K562 (cell line): ENCODE measurements around the gene ARL2. TPM values are rescaled to one million over a fixed set of nuclear protein-coding genes. Genes with fewer than 3 reads are reported as not detected.

Experiments used
- ATAC-seq: fragments of 200-7000 bp; cut with Tn5 transposase; 3 replicates; pipeline ENCODE4 v1.9.1; 2020; ENCODE audit warnings: moderate library complexity
- BruUV-seq: library from RNA; stranded (reverse); fragments of 400-500 nt; replicated peaks from 2 replicates; lab custom pipeline; 2021; lab: Mats Ljungman, UMichigan
- CTCF ChIA-PET: fragments of 300-600 bp; formaldehyde crosslinking; extraction: SDS; loops from one replicate; lab custom pipeline; 2021; ENCODE audit warnings: low intra/inter-chr PET ratio; lab: Yijun Ruan, JAX
- POLR2A ChIA-PET: fragments of 300-600, 350-650 bp; sonication (Branson Sonifier 250); formaldehyde crosslinking; extraction: SDS; loops from one replicate; lab custom pipeline; 2021; ENCODE audit warnings: antibody characterized with exemption, inconsistent platforms; lab: Yijun Ruan, JAX
- DNase-seq, 4 experiments: peaks; one replicate each; pipeline versions ENCODE4 v3.0.0 to v3.0.0-alpha.2; 2011 to 2018; ENCODE audit warnings: low spot score in 3 of 4, mixed read lengths in 3 of 4; ENCODE audit errors: extremely low read depth in 1 of 4
- FAIRE-seq: peaks from 2 replicates; lab custom pipeline; 2011; peaks lifted over from hg19 to GRCh38; lab: Jason Lieb, UNC
- H2AFZ ChIP-seq: 2 replicates; pipeline ENCODE4 v1.6.0; 2011; ENCODE audit warnings: low read depth, low read length, control low read depth, inconsistent platforms
- H3K27ac ChIP-seq: fragments of 200-600 bp; 3 replicates; pipeline ENCODE4 v1.8.0; 2011; ENCODE audit warnings: low read depth, mild to moderate bottlenecking, control low read depth, inconsistent platforms, low read length, moderate library complexity, mixed read lengths; ENCODE audit errors: extremely low read depth
- H3K27me3 ChIP-seq, 2 experiments: fragments of 300-600 bp in 1 of 2; 2 replicates in 1 of 2; 3 replicates in 1 of 2; pipeline versions ENCODE4 v1.6.0 to v1.8.0; 2011; ENCODE audit warnings: inconsistent platforms in 2 of 2, low read length in 2 of 2, mild to moderate bottlenecking in 1 of 2, mixed read lengths in 1 of 2, moderate library complexity in 1 of 2; ENCODE audit not compliant: control insufficient read depth in 2 of 2, insufficient read depth in 2 of 2
- H3K36me3 ChIP-seq: fragments of 300-600 bp; 3 replicates; pipeline ENCODE4 v1.8.0; 2011; ENCODE audit warnings: mild to moderate bottlenecking, low read length, inconsistent platforms; ENCODE audit not compliant: control insufficient read depth, insufficient read depth
- H3K4me1 ChIP-seq, 2 experiments: fragments of 200-600 bp in 1 of 2; replicated peaks in 1 of 2; 2 replicates in 1 of 2; 3 replicates in 1 of 2; pipeline versions ENCODE4 v1.5.1 to v1.8.0; 2011; ENCODE audit warnings: inconsistent platforms in 2 of 2, low read length in 2 of 2, mild to moderate bottlenecking in 1 of 2, mixed read lengths in 1 of 2, moderate library complexity in 1 of 2; ENCODE audit not compliant: control insufficient read depth in 2 of 2, insufficient read depth in 2 of 2
- H3K4me2 ChIP-seq: 2 replicates; pipeline ENCODE4 v1.6.1; 2011; ENCODE audit warnings: low read length, control low read depth, inconsistent platforms, mixed read lengths; ENCODE audit not compliant: insufficient read depth
- H3K4me3 ChIP-seq: fragments of 200-600 bp; sonication (generic), shearing (Covaris generic); 2 replicates; pipeline ENCODE4 v1.5.1; 2016; ENCODE audit warnings: control low read depth, inconsistent platforms
- H3K79me2 ChIP-seq: fragments of 200-600 bp; 3 replicates; pipeline ENCODE4 v1.8.0; 2011; ENCODE audit warnings: low read length, inconsistent platforms; ENCODE audit not compliant: control insufficient read depth, insufficient read depth
- H3K9ac ChIP-seq, 2 experiments: 2 replicates each; pipeline versions ENCODE4 v1.6.0 to v1.6.1; 2011; ENCODE audit warnings: low read depth in 2 of 2, low read length in 2 of 2, control low read depth in 1 of 2, inconsistent platforms in 1 of 2, mild to moderate bottlenecking in 1 of 2, mixed read lengths in 1 of 2; ENCODE audit not compliant: insufficient read depth in 1 of 2
- H3K9me1 ChIP-seq: one replicate; pipeline ENCODE4 v1.6.0; 2011; ENCODE audit warnings: inconsistent platforms, mild to moderate bottlenecking, low read length, moderate library complexity; ENCODE audit not compliant: control insufficient read depth, insufficient read depth
- H3K9me3 ChIP-seq: replicated peaks from 2 replicates; pipeline ENCODE4 v1.5.1; 2011; ENCODE audit warnings: low read depth, low read length, inconsistent platforms; ENCODE audit not compliant: control insufficient read depth, insufficient read depth
- H4K20me1 ChIP-seq: replicated peaks from 2 replicates; pipeline ENCODE4 v1.6.1; 2011; ENCODE audit warnings: low read length, inconsistent platforms, mixed read lengths; ENCODE audit not compliant: control insufficient read depth, insufficient read depth
- BRF1 ChIP-seq: IDR thresholded peaks from 3 replicates; pipeline ENCODE4 v1.6.1; 2011; ENCODE audit warnings: borderline replicate concordance, mild to moderate bottlenecking; ENCODE audit not compliant: insufficient read length; ENCODE audit errors: extremely low read depth
- CC2D1A ChIP-seq: fragments of 450-650 bp; IDR thresholded peaks from 2 replicates; pipeline ENCODE4 v1.6.1; 2017; ENCODE audit warnings: mild to moderate bottlenecking
- E2F5 ChIP-seq: sonication (generic); formaldehyde crosslinking; IDR thresholded peaks from 2 replicates; pipeline ENCODE4 v1.8.0; 2022; ENCODE audit warnings: mild to moderate bottlenecking, missing genetic modification reagents
- FOSL1 ChIP-seq: fragments of 200-800 bp; sonication (Bioruptor generic); conservative IDR thresholded peaks from 2 replicates; pipeline ENCODE4 v1.6.1; 2016; ENCODE audit warnings: missing genetic modification characterization, missing compliant biosample characterization
- FOXJ2 ChIP-seq: fragments of 200-800 bp; sonication (Bioruptor generic); IDR thresholded peaks from 2 replicates; pipeline ENCODE4 v1.6.1; 2016; ENCODE audit warnings: missing genetic modification characterization, missing compliant biosample characterization
- FOXM1 ChIP-seq, 2 experiments: fragments of 450-650 bp in 1 of 2; sonication (generic) in 1 of 2; formaldehyde crosslinking in 1 of 2; IDR thresholded peaks; 2 replicates each; pipeline versions ENCODE4 v1.6.1 to v1.9.0; 2017 to 2022; ENCODE audit warnings: low read depth in 2 of 2, mild to moderate bottlenecking in 2 of 2, missing genetic modification reagents in 1 of 2, moderate library complexity in 1 of 2
- GTF2F1 ChIP-seq: IDR thresholded peaks from 2 replicates; pipeline ENCODE4 v1.6.1; 2011; ENCODE audit warnings: low read depth, low read length, improper control_type of control experiment
- HLTF ChIP-seq: fragments of 450-650 bp; IDR thresholded peaks from 2 replicates; pipeline ENCODE4 v1.6.1; 2016
- KLF13 ChIP-seq: fragments of 450-650 bp; IDR thresholded peaks from 2 replicates; pipeline ENCODE4 v1.6.1; 2016; ENCODE audit warnings: missing genetic modification characterization, low read depth, mild to moderate bottlenecking, missing compliant biosample characterization, moderate library complexity, borderline replicate concordance
- MECOM ChIP-seq: fragments of 250-450 bp; sonication (Bioruptor Pico); IDR thresholded peaks from 2 replicates; pipeline ENCODE4 v1.8.0; 2022; ENCODE audit warnings: inconsistent platforms
- PHF21A ChIP-seq: fragments of 450-650 bp; IDR thresholded peaks from 2 replicates; pipeline ENCODE4 v1.6.1; 2017; ENCODE audit warnings: low read depth, borderline replicate concordance
- SETDB1 ChIP-seq: IDR thresholded peaks from one replicate; pipeline ENCODE4 v1.6.1; 2012; ENCODE audit warnings: low read length, control low read depth, inconsistent platforms
- SIN3B ChIP-seq: fragments of 450-650 bp; IDR thresholded peaks from 2 replicates; pipeline ENCODE4 v1.6.1; 2017; ENCODE audit warnings: low read depth, mild to moderate bottlenecking, moderate library complexity
- SIX5 ChIP-seq, 2 experiments: IDR thresholded peaks; 2 replicates each; pipeline ENCODE4 v1.6.1; 2011; ENCODE audit warnings: low read length in 2 of 2, borderline replicate concordance in 1 of 2, low read depth in 1 of 2, mild to moderate bottlenecking in 1 of 2, moderate library complexity in 1 of 2; ENCODE audit not compliant: insufficient read depth in 1 of 2
- SRSF1 ChIP-seq: fragments of 200-400 bp; formaldehyde crosslinking; IDR thresholded peaks from 2 replicates; pipeline ENCODE4 v1.6.1; 2017; ENCODE audit warnings: mild to moderate bottlenecking, low read depth, low read length, moderate library complexity
- TBL1XR1 ChIP-seq, 2 experiments: IDR thresholded peaks; 2 replicates each; pipeline ENCODE4 v1.6.1; 2012; ENCODE audit warnings: improper control_type of control experiment in 2 of 2, low read length in 2 of 2, mild to moderate bottlenecking in 1 of 2
- TCF7L2 ChIP-seq: fragments of 150-350 bp; IDR thresholded peaks from 2 replicates; pipeline ENCODE4 v1.6.1; 2016; ENCODE audit warnings: low read depth, mild to moderate bottlenecking, low read length, moderate library complexity
- ZBED1 ChIP-seq: IDR thresholded peaks from 2 replicates; pipeline ENCODE4 v1.6.1; 2014
- ZC3H11A ChIP-seq: IDR thresholded peaks from 2 replicates; pipeline ENCODE4 v1.6.1; 2012; ENCODE audit warnings: low read depth, low read length, improper control_type of control experiment
- ZNF121 ChIP-seq: sonication (generic); formaldehyde crosslinking; conservative IDR thresholded peaks from 2 replicates; pipeline ENCODE4 v1.8.0; 2022; ENCODE audit warnings: missing genetic modification reagents
- ZNF76 ChIP-seq: fragments of 250-450 bp; sonication (Bioruptor Pico); IDR thresholded peaks from 2 replicates; pipeline ENCODE4 v1.4.0; 2020; ENCODE audit warnings: mild to moderate bottlenecking, moderate library complexity, borderline replicate concordance
- WGBS: fragments of 100-300 bp; shearing (Covaris generic); methylation state at CpG from one replicate; pipeline ENCODE4 v1.1.6; 2016; ENCODE audit warnings: low coverage, mixed read lengths; ENCODE audit not compliant: insufficient coverage; ENCODE audit errors: missing lambda C conversion rate; 5-methylcytosine and 5-hydroxymethylcytosine counted together
- in situ Hi-C: fragments of 300-500 bp; cut with MboI; formaldehyde crosslinking; loops from 4 replicates; pipeline ENCODE4 v1.15.0; 2018; ENCODE audit warnings: inconsistent platforms, mixed read lengths
- intact Hi-C: fragments of 100-400 bp; cut with micrococcal nuclease; formaldehyde crosslinking; loops from 2 replicates; pipeline ENCODE4 v1.14.2; 2022
- polyA plus RNA-seq, 8 experiments: library from polyadenylated mRNA; depleted of rRNA in 4 of 8; stranded (reverse) in 5 of 8; unstranded in 3 of 8; fragments of >200 nt; fragmentation: Nextera tagmentation in 2 of 8; fragmentation: Illumina TruSeq in 1 of 8; extraction: Ambion mirVana in 2 of 8; extraction: Trizol in 1 of 8; gene quantifications; 2 replicates each; pipeline versions ENCODE4 v1.2.1 to v1.2.3, GENCODE V29; 2011 to 2014; ENCODE audit warnings: inconsistent platforms in 1 of 8, missing spikeins in 1 of 8
- total RNA-seq, 7 experiments: library from RNA; depleted of rRNA in 6 of 7; stranded (reverse); fragments of >200 nt in 6 of 7; fragmentation: Illumina TruSeq in 2 of 7; extraction: Trizol in 2 of 7; gene quantifications; 2 replicates each; pipeline versions ENCODE4 v1.2.1 to v1.2.3, GENCODE V29; 2011 to 2021; ENCODE audit warnings: low replicate concordance in 1 of 7

The ARL2 gene
- total and polyA plus RNA-seq, 9 of the 15 experiments (the other 6 are each of a cell fraction or from before 2014, with no cell fraction given) = 5.7 to 154 (median 92.2) TPM

GRCh38 chr11:65035579-65035978 lies 21.6 kb downstream of the ARL2 start (continued):
- TF ChIP-seq SIX5 (IDR thresholded peaks at IDR 0.05; ENCODE audit: borderline replicate concordance in 1 of 2, insufficient read depth in 1 of 2, low read depth in 1 of 2, low read length in 2 of 2) (no peak), ZC3H11A (no peak), CC2D1A (no peak), MECOM (CRISPR knock-in tag) (no peak), ZBED1 (no peak), SETDB1 (no peak)

- Histone ChIP-seq H3K4me1 (peaks cover 5 to 25% of the 10 kb centered on the region in 2 experiments; a peak in 4 of 5 replicates), H3K9me1 (no peaks in the 10 kb centered on the region), H3K27ac (no peak overlapping the region), H3K4me3 (no peak overlapping the region), H3K9me3 (no peaks in the 10 kb centered on the region), H3K27me3 (no peaks in the 10 kb centered on the region), H3K4me2 (no peak overlapping the region), H3K79me2 (peaks cover 7% of the 10 kb centered on the region; the same call in 2 of the 3 replicates), H4K20me1 (no peaks in the 10 kb centered on the region), H3K9ac (no peak overlapping the region), H3K36me3 (peaks cover 24% of the 10 kb centered on the region; the same call in 1 of the 3 replicates), H2AFZ (no peak overlapping the region)
- in situ Hi-C loops = no loop called here
- no peak for DNase-seq
- FAIRE-seq = no peak
- intact Hi-C loops = no loop called here
- no TSS peak for BruUV-seq
- ATAC-seq = no peak
- ChIA-PET CTCF (no interaction called here), POLR2A (interaction anchor here (0.9 kb wide), 1 partner anchor 76 kb away, joined by 3 read pairs; no protein-coding TSS in a partner anchor)
- TF ChIP-seq PHF21A (no peak), KLF13 (tag) (no peak), HLTF (no peak), BRF1 (no peak), GTF2F1 (no peak), SIN3B (no peak), ZNF76 (CRISPR knock-in tag) (no peak), FOXJ2 (tag) (no peak), FOXM1 (IDR thresholded peaks at IDR 0.05; ENCODE audit: low read depth) (no peak), FOXM1 (CRISPR knock-in tag; IDR thresholded peaks at IDR 0.05; ENCODE audit: low read depth) (no peak), TBL1XR1 (IDR thresholded peaks at IDR 0.05; ENCODE audit: low read length in 2 of 2) (no peak), TCF7L2 (no peak), E2F5 (CRISPR knock-in tag) (no peak), SRSF1 (no peak), FOSL1 (tag) (no peak), ZNF121 (CRISPR knock-in tag) (no peak)
- 91% methylated on average over 6 of the region's 6 CpGs for WGBS
Observed at GRCh38 chr11:65036931-65037330, 23.0 kb downstream of the ARL2 start.
